ENCODE results near the gene DGCR8.

Gene DGCR8

DNA sequence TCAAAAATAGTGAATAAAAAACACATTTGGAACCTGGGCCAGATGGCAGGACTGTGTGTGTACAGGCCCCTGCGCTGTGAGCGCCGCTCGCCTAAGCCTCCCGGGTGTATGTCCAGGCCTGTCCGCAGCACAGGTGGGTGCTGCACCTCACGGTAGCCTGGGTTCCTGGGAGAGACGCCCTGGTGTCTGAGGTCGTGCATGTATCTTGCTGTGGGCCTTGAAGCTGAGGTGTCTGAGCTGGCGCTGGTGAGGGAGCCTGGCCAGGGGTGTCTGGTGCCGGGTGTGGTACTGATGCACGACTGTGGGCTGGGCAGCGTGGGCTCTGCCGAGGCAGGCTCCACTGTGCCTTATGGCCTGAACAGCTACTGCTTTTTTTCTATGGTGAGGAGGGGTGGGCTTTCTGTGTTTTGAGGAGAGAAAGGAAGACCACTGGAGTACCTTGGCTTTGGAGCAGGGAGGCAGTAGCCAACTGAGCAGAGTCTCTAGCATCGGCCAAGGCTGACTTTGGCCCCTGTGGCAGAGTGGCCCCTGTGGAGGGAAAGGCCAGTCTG lies 47.4 kb downstream of the DGCR8 start:
- no peak for DNase-seq

DNA sequence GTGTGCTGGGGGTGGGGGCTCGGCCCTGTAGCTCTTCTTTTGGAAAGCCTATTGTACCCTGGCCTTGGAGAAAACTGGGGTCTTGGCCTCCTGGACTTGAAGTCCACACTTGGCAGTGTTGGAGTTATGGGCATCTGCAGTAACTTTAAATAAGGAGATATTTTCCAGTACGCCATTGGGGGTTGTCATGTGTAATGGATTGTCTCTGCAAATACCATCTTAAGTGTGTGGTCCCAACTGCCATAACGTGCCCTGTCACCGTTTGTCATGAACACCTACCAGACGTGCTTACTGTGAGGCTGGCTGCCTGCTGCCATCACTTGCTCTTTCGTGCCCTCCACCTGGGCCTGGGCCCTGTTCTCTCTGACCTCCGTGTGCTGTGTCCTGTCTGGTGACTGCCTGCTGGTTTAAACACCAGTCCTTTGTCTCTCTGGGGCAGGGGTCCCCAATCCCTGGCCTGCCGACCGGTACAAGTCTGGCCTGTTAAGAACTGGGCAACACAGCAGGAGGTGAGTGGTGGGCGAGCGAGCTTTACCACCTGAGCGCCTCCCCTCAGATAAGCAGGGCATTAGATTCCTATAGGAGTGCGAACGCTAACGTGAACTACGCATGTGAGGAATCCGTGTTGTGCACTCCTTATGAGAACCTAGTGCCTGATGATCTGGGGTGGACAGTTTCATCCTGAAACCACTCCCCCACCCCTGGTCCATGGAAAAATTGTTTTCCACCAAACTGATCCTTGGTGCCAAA lies 48.0 kb downstream of the DGCR8 start:
- no peak for DNase-seq

DNA sequence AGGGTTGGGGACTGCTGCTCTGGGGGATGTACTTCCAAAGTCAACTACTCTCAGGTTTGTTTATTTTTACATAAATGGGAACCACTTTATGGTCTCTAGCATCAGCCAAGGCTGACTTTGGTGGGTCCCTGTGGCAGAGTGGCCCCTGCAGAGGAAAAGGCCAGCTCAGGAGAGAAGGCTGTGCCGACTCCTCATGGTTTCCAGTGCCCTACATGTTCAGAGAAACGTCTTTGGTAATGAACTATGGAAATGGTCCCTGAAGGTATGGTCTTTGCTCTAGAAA lies 48.5 kb downstream of the DGCR8 start:
- no peak for DNase-seq

GRCh38 chr22:20128902-20129746 lies 49.1 kb downstream of the DGCR8 start:
- no peak for DNase-seq

DNA sequence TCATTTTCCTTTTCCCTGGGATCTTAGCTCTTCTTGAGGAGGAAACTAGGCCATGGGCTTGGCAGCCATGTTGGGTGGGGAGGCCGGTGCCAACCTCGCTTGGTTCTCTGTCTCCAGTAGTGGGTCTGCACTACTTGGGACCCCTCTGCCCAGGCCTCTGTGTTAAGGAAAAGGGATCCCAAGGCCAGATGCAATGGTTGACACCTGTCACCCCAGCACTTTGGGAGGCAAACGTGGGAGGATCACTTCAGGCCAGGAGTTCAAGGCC lies 49.6 kb downstream of the DGCR8 start:
- no peak for DNase-seq

DNA sequence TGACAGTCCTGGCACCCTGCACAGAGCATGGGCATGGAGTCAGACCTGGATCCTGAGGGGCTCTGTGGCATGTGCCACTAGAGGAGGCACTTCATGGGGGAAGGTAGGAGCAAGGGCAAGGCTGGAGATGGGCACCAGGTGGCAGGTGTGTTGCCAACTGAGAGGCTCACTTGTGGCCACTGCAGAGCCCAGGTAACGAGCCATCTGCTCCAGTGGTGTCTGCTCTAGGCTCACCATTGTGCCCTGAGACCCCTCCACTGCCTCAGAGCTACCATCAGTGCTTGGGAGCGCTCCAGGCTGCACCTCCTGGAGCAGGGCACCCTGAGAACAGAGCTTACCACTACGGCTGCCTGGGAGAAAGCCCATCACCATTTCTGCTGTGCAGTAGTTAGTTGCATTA lies 50.3 kb downstream of the DGCR8 start:
- DNase-seq: no peak

GRCh38 chr22:20130731-20131596 lies 50.9 kb downstream of the DGCR8 start:
- no peak for DNase-seq

DNA sequence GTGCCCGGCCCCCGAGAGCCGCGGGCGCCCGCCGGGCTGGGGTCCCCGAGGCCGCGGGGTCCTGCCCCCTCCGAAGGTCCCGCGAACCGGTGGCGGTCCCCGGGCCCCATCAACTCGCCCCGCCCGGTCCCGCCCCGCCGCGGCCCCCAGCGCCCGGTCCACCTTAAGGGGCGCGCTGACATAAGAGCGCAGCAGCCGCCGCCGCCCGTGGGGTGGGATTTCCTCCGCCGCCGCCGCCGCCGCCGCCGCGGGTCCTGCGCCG lies 51.5 kb downstream of the DGCR8 start, which contains the start of gene ZDHHC8:
TSS of gene ZDHHC8 (plus strand) at position 208 of the 262 bp plus-strand sequence. CDS start 144 bp downstream, outside the sequence.
- DNase-seq: no peak

- no peak for DNase-seq
Measured at GRCh38 chr22:20131859-20132685, 52.0 kb downstream of the DGCR8 start.

GRCh38 chr22:20132686-20133246 lies 52.7 kb downstream of the DGCR8 start:
- no peak for DNase-seq

- DNase-seq: no peak
Measured at GRCh38 chr22:20133930-20134549, 54.0 kb downstream of the DGCR8 start.

DNA sequence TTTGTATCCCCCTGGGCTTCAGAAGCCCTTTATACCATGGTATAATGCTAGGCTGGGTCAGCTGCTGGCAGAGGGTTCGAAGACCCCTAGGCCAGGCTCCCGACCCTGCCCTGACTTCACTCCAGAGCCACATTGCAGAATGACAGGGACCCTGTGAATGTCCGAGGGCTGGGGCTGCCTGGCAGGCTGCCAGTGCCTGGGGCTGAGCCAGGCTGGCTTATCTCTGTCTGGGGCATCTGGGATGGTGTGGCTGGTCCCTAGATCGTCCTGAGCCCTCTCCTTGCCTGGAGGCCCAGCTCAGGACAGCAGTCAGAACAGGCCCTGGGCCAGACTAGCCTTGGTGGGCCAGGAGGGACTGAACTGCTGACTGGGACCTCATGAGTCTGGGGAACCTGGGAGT lies 55.2 kb downstream of the DGCR8 start:
- DNase-seq: no peak

- no peak for DNase-seq
Measured at GRCh38 chr22:20135806-20136602, 56.0 kb downstream of the DGCR8 start.

DNA sequence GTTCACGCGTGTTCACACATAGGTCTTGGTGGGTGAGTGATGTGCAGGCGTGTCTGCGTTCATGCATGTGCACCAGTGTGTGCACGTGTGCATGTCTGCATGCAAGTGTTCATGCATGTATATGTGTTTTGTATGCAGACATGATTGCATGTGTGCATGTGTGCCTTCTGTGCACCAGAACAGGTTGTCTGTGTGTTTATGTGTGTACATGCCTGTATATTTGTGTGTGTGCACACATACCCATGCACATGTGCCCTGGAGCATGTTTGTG lies 56.5 kb downstream of the DGCR8 start:
- no peak for DNase-seq

GRCh38 chr22:20137113-20137512 lies 57.1 kb downstream of the DGCR8 start:
- no peak for DNase-seq

DNA sequence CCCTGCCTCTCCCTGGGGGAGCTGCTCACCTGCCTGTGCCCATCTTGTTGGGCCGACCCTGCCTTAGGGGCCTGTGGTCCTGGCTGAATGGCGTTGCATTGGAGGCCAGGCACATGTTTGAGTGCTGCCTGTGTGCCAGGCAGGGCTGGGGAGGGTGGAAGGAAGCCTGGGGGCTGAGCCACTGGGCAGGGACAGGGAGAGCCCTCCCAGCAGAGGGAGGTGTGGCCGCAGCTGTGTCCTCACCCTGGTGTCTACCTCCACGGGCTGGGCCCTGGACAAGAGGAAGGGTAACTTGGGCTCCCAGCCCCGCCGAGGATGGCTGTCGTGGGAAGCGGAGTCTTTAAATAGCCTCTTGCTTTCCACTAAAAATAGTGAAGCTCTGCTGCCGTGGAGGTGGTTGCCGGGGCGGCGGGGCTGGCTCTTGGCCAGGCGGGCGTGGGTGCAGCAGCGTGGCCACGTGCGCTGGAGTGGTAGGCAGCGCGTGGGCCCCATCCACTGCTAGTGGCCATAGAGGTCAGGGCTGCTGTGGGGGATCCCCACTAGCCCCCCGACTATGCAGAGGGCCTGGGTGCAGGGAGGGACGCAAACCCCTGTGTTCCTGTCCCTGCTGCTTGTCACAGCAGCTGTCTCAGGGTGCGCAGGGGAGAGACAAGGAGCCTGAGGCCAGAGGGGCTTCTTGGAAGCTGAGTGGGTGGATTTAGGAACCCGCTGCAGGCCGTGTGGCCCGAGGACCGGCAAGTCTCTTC lies 57.8 kb downstream of the DGCR8 start:
- no peak for DNase-seq

GRCh38 chr22:20138417-20138738 lies 58.3 kb downstream of the DGCR8 start:
- DNase-seq: no peak

DNA sequence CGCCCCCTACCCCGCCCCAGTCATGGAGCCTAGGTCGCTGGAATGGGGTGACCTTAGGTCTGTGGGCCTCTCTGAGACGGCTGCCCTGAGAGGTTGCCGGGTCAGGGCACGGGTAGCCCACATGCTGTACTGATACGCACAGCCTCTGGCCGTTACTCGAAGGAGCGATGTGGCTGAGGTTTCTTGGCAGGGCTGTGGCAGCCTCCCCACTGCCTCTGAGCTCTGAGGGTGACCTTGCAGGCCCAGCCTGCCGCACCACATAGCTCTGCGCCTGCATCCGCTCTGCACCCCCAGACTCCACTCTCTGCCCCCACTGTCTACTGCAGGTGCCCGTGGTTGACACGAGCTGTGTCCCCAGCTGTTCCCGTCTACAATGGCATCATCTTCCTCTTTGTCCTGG lies 58.8 kb downstream of the DGCR8 start:
- no peak for DNase-seq

DNA sequence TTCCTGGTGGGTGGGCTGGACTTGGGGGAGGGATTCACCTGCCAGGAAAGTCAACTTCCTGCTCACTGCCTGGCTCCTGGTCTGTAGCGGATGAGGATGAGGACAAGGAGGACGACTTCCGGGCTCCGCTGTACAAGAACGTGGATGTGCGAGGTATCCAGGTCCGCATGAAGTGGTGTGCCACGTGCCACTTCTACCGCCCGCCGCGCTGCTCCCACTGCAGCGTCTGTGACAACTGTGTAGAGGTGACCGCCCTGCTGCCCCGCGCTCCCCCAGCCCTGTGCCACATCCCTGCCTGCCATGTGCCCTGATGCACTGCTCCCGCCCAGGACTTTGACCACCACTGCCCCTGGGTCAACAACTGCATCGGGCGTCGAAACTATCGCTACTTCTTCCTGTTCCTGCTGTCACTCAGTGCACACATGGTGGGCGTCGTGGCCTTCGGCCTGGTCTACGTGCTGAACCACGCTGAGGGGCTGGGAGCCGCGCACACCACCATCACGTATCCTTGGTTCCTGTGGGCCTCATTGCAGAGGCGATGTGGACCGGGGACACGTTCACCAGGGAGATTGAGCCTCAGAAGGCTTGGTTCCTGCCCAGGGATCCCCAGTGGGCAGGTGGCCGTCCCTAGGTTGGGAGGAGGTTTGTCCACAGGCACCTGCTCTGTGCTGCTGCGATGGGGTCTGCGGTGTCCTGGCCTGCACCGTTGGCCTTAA lies 59.5 kb downstream of the DGCR8 start:
- no peak for DNase-seq

- no peak for DNase-seq
Measured at GRCh38 chr22:20140107-20140445, 60.0 kb downstream of the DGCR8 start.

Measured in GF-D8 (cell line).